GM12801 (cell line): ENCODE measurements around the gene KLF3.

Source experiments
- TF ChIP-seq, protein P1 (sequence below): IDR thresholded peaks from one replicate; pipeline ENCODE4 v1.5.1; 2011; ENCODE audit warnings: control low read depth; ENCODE audit not compliant: insufficient read length; ENCODE audit errors: extremely low read depth

The KLF3 gene

DNA sequence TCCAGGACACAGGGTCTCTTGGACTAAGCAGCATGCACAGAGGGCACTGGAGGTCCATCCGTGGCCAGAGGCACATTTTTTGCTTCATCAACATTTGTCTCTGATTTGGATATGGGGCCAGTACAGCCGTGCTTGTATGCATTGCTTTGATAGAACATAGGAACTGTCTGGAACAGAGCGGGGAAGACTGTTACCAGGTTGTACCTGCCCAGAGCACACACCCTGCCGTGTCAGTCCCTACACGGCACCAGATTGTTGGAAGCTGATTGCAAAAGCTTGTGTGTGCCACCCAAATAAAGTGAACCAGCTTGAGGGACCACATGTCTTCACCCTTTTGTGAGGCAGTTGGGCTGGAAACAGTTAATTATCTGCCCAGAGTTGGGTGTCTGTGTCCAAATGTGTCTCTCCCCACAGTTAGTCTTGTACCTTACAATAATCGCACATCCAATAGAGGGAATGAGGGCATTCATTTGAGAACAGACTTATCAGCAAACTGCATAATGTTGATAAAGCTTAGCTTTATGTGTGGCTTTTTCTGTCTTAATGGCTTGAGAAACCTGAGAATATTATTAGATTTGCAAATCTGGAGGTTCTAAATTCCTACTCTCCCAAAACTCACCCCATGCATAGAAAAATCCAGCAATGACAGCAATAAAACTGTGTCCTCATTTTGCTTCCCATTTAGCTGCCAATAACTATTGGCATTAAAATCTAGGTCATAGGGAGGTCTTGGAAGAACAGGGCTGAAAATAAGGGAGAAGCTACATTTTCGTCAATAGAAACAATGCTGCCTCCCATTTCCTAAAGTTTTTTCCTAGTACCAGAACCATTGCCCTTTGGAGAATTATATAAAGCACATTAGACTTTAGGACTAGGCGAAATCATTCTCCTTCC is 21.2 kb downstream of the KLF3 start:
- TF ChIP-seq, protein P1, sequence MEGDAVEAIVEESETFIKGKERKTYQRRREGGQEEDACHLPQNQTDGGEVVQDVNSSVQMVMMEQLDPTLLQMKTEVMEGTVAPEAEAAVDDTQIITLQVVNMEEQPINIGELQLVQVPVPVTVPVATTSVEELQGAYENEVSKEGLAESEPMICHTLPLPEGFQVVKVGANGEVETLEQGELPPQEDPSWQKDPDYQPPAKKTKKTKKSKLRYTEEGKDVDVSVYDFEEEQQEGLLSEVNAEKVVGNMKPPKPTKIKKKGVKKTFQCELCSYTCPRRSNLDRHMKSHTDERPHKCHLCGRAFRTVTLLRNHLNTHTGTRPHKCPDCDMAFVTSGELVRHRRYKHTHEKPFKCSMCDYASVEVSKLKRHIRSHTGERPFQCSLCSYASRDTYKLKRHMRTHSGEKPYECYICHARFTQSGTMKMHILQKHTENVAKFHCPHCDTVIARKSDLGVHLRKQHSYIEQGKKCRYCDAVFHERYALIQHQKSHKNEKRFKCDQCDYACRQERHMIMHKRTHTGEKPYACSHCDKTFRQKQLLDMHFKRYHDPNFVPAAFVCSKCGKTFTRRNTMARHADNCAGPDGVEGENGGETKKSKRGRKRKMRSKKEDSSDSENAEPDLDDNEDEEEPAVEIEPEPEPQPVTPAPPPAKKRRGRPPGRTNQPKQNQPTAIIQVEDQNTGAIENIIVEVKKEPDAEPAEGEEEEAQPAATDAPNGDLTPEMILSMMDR = no peak

GRCh38 chr4:38686682-38687081 is 22.7 kb downstream of the KLF3 start:
- TF ChIP-seq, protein P1 = no peak

DNA sequence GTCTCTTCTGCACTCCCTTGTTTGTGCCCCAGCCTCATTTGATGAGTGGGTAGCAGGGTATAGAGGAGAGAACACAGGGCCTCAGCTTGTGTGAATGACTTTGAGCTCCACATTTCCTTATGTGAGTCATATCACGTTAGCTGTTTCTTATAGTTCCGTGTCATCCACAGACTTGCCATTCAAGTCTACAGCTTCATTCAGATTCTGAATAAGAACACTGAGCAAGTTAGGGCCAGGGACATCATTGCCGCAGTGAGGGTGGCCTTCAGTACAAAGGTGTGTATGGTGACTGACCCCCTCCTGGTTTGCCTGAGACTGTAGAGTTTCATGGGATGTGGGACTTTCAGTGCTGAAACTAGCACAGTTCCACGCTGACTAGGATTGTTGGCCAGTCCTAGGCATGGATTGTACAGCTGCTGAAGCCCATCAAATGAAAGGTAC is 23.6 kb downstream of the KLF3 start:
- TF ChIP-seq, protein P1 = no peak

GRCh38 chr4:38688676-38689355 is 24.8 kb downstream of the KLF3 start:
- TF ChIP-seq, protein P1 = no peak

- TF ChIP-seq, protein P1 = no peak
Measured at GRCh38 chr4:38691251-38692008, 27.4 kb downstream of the KLF3 start.

DNA sequence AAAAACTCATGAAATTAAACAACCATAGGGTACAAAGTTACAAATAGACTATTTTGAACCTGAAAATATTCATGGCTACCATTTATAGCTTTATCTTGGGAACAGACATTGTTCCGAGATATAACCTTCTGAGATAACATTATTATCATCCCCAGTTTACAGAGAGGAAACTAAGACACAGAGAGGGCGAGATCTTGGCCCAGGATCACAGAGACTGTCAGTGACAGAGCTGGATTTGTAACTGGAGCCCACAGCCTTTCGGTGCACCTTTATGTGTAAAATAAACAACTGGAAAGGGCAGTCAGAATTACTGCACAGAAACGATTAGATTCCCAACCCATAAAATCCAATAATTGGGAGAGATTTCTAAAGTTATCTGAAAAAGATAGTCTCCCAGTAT is 28.4 kb downstream of the KLF3 start:
- TF ChIP-seq, protein P1 = no peak

GRCh38 chr4:38693569-38693968 is 29.6 kb downstream of the KLF3 start:
- TF ChIP-seq, protein P1 = no peak
